GM12864 (cell line): Measurements from ENCODE around the gene SLC6A1.
"Not testable (repeated sequence)": the region's sequence is repeated elsewhere in the genome, so short reads cannot be mapped to it uniquely, and the experiment has no call there.

ENCODE experiments used
- DNase-seq: peaks from one replicate; pipeline ENCODE4 v3.0.0-alpha.2; 2011; ENCODE audit warnings: low read depth
- H3K4me3 ChIP-seq: 2 replicates; pipeline ENCODE4 v1.5.1; 2011; ENCODE audit warnings: mild to moderate bottlenecking, low read depth, low read length, control low read depth
- TF ChIP-seq, protein P1 (sequence below): IDR thresholded peaks from 2 replicates; pipeline ENCODE4 v1.5.1; 2011; ENCODE audit warnings: low read depth, mild to moderate bottlenecking, moderate library complexity, low read length, control low read depth, inconsistent platforms; ENCODE audit errors: missing control alignments

Gene SLC6A1

GRCh38 chr3:11071096-11071755 is 78.7 kb downstream of the SLC6A1 start:
- H3K4me3 ChIP-seq: no peak overlapping the region
- TF ChIP-seq, protein P1, sequence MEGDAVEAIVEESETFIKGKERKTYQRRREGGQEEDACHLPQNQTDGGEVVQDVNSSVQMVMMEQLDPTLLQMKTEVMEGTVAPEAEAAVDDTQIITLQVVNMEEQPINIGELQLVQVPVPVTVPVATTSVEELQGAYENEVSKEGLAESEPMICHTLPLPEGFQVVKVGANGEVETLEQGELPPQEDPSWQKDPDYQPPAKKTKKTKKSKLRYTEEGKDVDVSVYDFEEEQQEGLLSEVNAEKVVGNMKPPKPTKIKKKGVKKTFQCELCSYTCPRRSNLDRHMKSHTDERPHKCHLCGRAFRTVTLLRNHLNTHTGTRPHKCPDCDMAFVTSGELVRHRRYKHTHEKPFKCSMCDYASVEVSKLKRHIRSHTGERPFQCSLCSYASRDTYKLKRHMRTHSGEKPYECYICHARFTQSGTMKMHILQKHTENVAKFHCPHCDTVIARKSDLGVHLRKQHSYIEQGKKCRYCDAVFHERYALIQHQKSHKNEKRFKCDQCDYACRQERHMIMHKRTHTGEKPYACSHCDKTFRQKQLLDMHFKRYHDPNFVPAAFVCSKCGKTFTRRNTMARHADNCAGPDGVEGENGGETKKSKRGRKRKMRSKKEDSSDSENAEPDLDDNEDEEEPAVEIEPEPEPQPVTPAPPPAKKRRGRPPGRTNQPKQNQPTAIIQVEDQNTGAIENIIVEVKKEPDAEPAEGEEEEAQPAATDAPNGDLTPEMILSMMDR: no peak
- no peak for DNase-seq

DNA sequence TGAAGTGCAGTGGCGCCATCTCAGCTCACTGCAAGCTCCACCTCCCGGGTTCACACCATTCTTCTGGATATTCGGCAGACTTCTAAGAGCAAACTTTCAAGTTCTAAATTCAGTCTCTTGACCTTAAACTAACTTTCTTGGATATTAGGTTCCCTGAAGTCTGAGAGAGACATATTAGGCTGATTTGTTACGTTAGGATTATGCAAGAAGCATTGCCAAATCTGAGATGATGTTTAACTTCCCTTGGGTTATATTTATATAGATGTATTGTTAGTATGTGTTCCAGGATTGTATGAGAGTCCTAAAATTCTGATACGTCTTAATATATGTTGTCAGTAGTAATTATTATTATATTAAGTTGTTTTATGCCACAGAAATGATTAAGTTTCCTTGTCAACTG is 80.1 kb downstream of the SLC6A1 start:
- no peak for DNase-seq
- TF ChIP-seq, protein P1: no peak
- H3K4me3 ChIP-seq: no peak overlapping the region

GRCh38 chr3:11074011-11074410 is 81.5 kb downstream of the SLC6A1 start:
- TF ChIP-seq, protein P1: no peak
- H3K4me3 ChIP-seq: no peak overlapping the region
- DNase-seq: no peak

GRCh38 chr3:11074451-11074850 is 81.9 kb downstream of the SLC6A1 start:
- TF ChIP-seq, protein P1: no peak
- H3K4me3 ChIP-seq: no peak overlapping the region
- DNase-seq: no peak

DNA sequence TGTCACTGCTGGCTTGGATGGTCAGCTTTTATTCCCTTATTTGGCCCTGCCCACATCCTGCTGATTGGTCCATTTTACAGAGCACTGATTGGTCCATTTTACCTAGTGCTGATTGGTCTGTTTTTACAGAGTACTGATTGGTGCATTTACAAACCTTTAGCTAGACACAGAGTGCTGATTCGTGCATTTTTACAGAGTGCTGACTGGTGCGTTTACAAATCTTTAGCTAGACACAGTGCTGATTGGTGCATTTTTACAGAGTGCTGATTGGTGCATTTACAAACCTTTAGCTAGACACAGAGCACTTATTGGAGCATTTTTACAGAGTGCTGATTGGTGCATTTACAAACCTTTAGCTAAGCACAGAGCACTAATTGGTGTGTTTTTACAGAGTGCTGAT is 82.6 kb downstream of the SLC6A1 start:
- not testable (repeated sequence) for H3K4me3 ChIP-seq, DNase-seq

- DNase-seq: no peak
- H3K4me3 ChIP-seq: no peak overlapping the region
- TF ChIP-seq, protein P1: no peak
Measured at GRCh38 chr3:11076711-11077110, 84.2 kb downstream of the SLC6A1 start.

- TF ChIP-seq, protein P1: no peak
- DNase-seq: no peak
- H3K4me3 ChIP-seq: no peak overlapping the region
Measured at GRCh38 chr3:11077466-11077865, 84.9 kb downstream of the SLC6A1 start.
